Measurements from ENCODE around the gene STING1.

Gene STING1

DNA sequence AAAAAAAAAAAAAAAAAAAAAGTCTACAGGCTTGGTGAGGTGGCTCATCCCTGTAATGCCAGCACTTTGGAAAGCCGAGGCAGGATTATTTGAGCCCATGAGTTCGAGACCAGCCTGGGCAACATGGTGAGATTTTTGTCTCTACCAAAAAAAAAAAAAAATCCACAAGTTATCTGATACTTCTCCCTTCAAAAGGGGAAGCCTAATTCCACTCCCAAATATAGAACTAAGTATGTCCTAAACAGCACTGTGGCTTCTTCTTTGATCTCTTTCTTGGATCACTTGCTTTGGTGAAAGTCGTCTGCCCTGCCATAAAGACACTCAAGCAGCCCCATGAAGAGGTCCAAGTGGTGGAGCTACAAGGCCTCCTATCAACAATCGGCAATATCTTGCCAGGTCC lies 18.8 kb upstream of the STING1 start:
- Histone ChIP-seq H3K4me1 (no peaks in the 10 kb centered on the region), H3K4me3 (ENCODE audit: low read depth, low read length) (no peak overlapping the region), H3K9ac (no peak overlapping the region), H2AFZ (no peak overlapping the region), H3K79me2 (no peaks in the 10 kb centered on the region), H3K4me2 (ENCODE audit: low read length) (no peak overlapping the region), H3K36me3 (ENCODE audit: control insufficient read depth, insufficient read depth, low read length) (no peaks in the 10 kb centered on the region), H3K27me3 (ENCODE audit: control insufficient read depth, insufficient read depth, low read length) (no peaks in the 10 kb centered on the region), H3K9me3 (ENCODE audit: control insufficient read depth, low read length) (no peaks in the 10 kb centered on the region), H3K27ac (no peak overlapping the region)
- TF ChIP-seq, protein P1, sequence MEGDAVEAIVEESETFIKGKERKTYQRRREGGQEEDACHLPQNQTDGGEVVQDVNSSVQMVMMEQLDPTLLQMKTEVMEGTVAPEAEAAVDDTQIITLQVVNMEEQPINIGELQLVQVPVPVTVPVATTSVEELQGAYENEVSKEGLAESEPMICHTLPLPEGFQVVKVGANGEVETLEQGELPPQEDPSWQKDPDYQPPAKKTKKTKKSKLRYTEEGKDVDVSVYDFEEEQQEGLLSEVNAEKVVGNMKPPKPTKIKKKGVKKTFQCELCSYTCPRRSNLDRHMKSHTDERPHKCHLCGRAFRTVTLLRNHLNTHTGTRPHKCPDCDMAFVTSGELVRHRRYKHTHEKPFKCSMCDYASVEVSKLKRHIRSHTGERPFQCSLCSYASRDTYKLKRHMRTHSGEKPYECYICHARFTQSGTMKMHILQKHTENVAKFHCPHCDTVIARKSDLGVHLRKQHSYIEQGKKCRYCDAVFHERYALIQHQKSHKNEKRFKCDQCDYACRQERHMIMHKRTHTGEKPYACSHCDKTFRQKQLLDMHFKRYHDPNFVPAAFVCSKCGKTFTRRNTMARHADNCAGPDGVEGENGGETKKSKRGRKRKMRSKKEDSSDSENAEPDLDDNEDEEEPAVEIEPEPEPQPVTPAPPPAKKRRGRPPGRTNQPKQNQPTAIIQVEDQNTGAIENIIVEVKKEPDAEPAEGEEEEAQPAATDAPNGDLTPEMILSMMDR (IDR thresholded peaks at IDR 0.05), result no peak

GRCh38 chr5:139495638-139496435 lies 13.3 kb upstream of the STING1 start:
- Histone ChIP-seq H3K9me3 (ENCODE audit: control insufficient read depth, low read length) (no peaks in the 10 kb centered on the region), H3K4me2 (ENCODE audit: low read length) (no peak overlapping the region), H3K79me2 (no peaks in the 10 kb centered on the region), H3K27me3 (ENCODE audit: control insufficient read depth, insufficient read depth, low read length) (no peaks in the 10 kb centered on the region), H3K4me3 (ENCODE audit: low read depth, low read length) (no peak overlapping the region), H3K27ac (no peak overlapping the region), H3K4me1 (peaks cover 5% of the 10 kb centered on the region), H2AFZ (no peak overlapping the region), H3K9ac (no peak overlapping the region), H3K36me3 (ENCODE audit: control insufficient read depth, insufficient read depth, low read length) (no peaks in the 10 kb centered on the region)
- TF ChIP-seq, protein P1 (IDR thresholded peaks at IDR 0.05), result no peak

- Histone ChIP-seq H3K9ac (no peak overlapping the region), H3K4me2 (ENCODE audit: low read length) (no peak overlapping the region), H3K27me3 (ENCODE audit: control insufficient read depth, insufficient read depth, low read length) (no peaks in the 10 kb centered on the region), H3K9me3 (ENCODE audit: control insufficient read depth, low read length) (no peaks in the 10 kb centered on the region), H3K4me1 (peaks cover 5% of the 10 kb centered on the region), H3K4me3 (ENCODE audit: low read depth, low read length) (no peak overlapping the region), H3K36me3 (ENCODE audit: control insufficient read depth, insufficient read depth, low read length) (no peaks in the 10 kb centered on the region), H3K27ac (no peak overlapping the region), H2AFZ (no peak overlapping the region), H3K79me2 (no peaks in the 10 kb centered on the region)
- TF ChIP-seq, protein P1 (IDR thresholded peaks at IDR 0.05), result no peak
Measured at GRCh38 chr5:139494832-139495231, 12.3 kb upstream of the STING1 start.

DNA sequence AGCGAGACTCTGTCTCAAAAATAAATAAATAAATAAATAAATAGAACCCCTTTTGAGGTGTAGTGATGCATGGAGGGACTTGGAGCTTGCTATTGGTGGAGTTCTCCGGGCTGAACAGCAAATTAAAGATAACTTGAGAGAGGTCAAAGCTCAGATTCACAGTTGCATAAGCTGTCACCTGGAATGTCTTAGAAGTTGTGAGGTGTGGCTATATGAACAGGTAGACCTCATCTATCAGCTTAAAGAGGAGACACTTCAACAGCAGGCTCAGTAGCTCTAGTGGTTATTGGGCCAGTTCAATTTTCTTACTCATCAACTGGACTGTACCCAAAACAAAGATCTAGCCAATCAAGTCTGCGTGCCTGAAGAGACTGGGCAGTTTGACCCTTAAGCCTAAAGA lies 11.7 kb upstream of the STING1 start:
- Histone ChIP-seq H3K27me3 (ENCODE audit: control insufficient read depth, insufficient read depth, low read length) (no peaks in the 10 kb centered on the region), H3K9ac (no peak overlapping the region), H3K4me1 (peaks cover 5% of the 10 kb centered on the region), H3K36me3 (ENCODE audit: control insufficient read depth, insufficient read depth, low read length) (no peaks in the 10 kb centered on the region), H3K4me2 (ENCODE audit: low read length) (no peak overlapping the region), H3K79me2 (no peaks in the 10 kb centered on the region), H3K27ac (no peak overlapping the region), H3K9me3 (ENCODE audit: control insufficient read depth, low read length) (no peaks in the 10 kb centered on the region), H2AFZ (no peak overlapping the region), H3K4me3 (ENCODE audit: low read depth, low read length) (no peak overlapping the region)
- TF ChIP-seq, protein P1 (IDR thresholded peaks at IDR 0.05), result no peak

DNA sequence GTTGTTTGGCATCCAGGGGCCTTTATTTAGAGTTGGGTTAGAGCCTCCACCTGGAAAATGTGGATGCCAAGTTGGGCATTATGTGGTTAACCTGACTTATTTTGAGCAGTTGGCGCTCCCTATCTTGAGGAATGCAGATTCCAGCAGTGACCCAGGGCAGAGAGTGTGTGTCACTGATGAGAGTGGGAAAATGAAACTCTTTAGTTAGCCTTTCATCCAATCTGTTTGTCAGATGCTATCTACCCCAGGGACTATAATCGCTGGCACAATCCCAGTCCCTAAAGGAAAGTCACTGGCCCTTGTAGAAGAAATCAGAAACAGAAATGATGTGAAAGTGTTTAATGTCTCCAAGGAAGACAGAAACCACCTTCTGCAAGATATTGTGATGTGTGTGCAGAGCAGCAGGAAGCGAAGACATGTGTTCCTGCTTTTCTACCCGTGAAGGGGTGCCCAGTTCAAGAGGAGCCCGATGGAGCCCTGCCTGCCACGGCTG lies 10.2 kb upstream of the STING1 start:
- H3K36me3 ChIP-seq (ENCODE audit: control insufficient read depth, insufficient read depth, low read length), result no peaks in the 10 kb centered on the region
- H3K4me1 ChIP-seq, result peaks cover 5% of the 10 kb centered on the region
- no peaks in the 10 kb centered on the region for H3K27me3 ChIP-seq (ENCODE audit: control insufficient read depth, insufficient read depth, low read length)
- TF ChIP-seq, protein P1 (IDR thresholded peaks at IDR 0.05), result no peak
- no peak overlapping the region for H3K27ac ChIP-seq
- H3K4me2 ChIP-seq (ENCODE audit: low read length), result peak overlapping the region; percentile 6
- peak overlapping the region; percentile 19 for H2AFZ ChIP-seq
- H3K79me2 ChIP-seq, result no peaks in the 10 kb centered on the region
- no peak overlapping the region for H3K4me3 ChIP-seq (ENCODE audit: low read depth, low read length)
- H3K9me3 ChIP-seq (ENCODE audit: control insufficient read depth, low read length), result no peaks in the 10 kb centered on the region
- H3K9ac ChIP-seq, result no peak overlapping the region

All from parathyroid adenoma (tissue), 2 donors.